ENCODE data around the gene TTLL6.
A peak's percentile ranks its signal among the peaks of the same experiment; 100 is the strongest.
"Not testable (repeated sequence)": the region's sequence is repeated elsewhere in the genome, so short reads cannot be mapped to it uniquely, and the experiment has no call there.

The TTLL6 gene

DNA sequence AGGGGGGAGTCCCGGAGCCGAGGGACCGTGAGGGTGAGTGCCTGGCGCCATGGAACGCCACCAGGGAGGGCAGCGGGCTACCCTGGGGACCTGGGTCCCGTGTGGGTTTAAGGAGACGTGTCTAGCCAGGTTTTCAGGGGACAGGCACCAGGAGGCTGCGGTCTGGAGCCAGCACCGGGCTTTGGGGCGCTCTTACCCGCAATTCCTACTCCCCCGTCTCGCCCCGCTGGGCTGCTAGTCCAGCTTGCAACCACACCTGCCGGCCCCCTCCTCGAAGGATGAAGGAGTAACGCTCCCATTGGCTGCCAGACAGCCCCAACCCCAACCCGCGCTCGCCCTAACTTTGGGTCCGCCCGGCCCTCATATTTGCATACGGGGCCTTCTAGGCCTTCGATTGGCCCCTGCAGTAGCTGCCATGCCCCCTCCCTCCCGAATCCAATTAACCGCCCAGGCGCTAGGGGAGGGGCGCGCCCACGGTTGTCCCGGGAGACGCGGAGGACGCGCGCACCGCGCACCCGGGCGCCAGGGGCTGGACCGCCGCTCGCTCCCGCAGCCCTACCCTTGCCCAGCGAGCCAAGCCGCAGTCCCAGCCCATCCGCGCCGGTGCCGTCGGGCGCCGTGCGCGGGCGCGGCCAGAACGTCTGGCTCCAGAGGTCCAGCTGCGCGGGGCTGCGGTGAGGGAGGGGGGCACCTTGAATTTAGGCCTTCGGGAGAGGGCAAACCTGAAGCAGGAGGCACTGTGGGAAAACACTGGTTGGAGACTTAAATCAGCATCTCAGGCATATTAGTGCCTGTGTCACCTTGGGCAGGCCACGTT is at the start of gene TTLL6:
TSS of gene TTLL6 (minus strand) at position 456 of the 817 bp plus-strand sequence. CDS start at position 299, 157 bp downstream.
- DNase-seq = peak; percentile 83

DNA sequence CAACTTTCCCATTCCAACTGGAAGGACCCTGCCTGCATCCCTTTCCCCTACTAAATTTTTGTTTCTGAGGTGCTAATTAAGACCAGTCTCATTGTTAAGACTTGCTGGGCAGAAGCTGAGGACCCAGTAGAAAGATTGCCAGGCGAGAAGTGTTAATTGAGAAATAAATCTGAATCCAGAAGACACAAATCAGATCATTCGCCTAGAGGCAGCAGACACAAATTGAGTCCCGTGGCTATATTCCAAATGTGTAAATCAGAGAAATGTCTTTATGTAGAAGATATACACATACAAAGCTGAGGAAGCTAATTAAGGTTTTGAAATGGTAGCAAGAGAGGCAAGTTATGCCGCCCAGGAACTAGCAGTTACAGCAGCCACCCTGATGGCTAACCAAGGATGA is 43.4 kb upstream of the TTLL6 start:
- no peak for DNase-seq

DNA sequence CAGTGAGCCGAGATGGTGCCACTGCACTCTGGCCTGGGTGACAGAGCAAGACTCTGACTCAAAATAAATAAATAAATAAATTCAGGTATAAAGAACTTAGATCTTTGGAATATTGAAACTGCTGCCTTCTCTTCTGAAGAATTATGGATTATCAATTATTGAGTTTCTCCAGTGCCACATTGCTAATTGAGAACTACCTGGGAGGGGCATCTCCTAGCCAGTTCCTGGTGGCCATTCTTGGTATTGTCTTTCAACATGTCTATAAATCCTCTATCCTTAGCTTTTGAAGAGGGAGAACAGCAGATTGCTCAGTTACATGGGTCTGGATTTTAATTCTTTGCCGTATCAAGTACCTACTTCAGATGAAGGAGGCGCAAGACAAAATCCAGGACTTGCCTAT is 43.0 kb upstream of the TTLL6 start:
- DNase-seq = no peak

DNA sequence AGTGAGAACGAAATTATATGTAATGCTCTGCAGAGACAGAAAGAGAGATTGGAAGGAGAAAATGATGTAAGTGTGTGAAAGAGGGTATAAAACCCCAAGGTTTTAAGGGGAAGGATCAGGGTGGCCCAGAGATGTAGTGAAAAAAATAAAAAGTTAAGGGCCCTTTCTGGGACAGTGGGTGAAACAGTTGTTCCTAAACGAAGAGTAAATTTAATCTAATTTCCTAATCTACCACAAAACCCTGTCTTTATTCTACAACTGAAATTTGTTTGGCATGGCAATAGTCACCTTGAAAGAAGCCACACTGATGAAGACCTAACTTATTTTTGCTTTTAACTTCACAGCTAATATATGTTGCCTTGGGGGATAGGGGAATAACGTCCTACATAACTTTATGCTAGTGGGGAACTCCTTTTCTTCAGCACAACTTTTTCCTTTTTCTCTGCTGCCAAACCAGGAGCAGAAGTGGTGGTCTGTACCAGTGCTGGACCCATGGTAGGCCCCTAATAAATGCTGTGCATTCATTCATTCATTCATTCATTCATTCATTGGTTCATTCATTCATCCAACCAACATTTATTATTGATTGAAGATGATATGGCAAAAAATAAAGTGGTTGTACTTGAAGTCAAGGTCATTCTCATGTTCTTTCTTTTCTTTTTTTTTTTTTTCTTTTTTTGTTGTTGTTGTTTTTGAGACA is 39.2 kb upstream of the TTLL6 start:
- DNase-seq = no peak

DNA sequence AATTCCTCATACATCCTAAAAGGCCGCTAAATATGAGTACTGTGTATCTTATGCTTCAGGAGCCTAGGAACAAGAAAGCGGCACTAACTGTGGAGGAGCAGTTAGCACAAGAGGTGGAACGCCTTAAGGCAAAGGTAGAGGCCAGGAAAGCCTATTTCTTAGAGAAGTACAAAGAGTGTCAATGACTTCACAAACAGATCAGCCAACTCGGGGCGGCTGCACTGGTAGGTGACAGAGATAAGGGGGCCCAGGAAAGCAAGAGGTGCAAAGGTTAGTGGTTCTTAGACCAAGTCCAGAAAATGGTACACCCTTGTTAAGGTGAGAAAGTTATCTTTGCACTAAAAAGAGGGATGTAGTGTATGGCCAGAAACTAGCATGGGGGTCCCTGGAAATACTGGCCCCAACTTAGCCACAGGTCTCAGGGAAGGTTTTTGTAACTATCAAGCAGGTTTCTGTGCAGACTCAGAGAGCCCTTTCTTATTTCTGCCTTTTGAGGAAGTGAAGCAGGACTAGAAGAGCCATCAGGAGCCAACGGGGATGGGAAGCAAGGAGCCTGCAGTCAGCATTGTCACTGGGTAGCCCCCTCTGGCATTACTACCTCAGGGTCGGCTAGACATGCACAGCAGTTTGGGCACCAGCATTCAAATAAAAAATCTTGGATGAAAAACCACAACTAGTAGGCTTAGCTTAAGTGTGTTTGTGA is 37.9 kb upstream of the TTLL6 start:
- no peak for DNase-seq

DNA sequence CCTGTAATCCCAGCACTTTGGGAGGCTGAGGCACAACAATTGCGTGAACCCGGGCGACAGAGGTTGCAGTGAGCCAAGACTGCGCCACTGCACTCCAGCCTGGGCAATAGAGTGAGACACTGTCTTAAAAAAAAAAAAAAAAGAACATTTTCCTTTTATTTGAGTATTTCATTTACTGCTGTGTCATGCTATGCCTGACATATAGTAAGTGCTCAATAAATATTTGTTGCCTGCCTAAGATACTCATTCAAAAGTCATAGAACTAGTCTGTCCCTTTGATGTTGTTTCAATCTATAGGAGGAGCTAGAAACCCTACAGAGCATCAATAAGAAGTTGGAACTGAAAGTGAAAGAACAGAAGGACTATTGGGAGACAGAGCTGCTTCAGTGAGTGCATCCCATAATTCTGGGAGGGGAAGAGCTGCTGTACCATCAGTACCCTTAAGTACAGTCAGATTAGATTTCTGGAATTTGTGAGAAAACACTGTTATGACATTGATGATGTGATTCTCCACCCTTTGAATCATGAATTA is 33.8 kb upstream of the TTLL6 start:
- DNase-seq = no peak

DNA sequence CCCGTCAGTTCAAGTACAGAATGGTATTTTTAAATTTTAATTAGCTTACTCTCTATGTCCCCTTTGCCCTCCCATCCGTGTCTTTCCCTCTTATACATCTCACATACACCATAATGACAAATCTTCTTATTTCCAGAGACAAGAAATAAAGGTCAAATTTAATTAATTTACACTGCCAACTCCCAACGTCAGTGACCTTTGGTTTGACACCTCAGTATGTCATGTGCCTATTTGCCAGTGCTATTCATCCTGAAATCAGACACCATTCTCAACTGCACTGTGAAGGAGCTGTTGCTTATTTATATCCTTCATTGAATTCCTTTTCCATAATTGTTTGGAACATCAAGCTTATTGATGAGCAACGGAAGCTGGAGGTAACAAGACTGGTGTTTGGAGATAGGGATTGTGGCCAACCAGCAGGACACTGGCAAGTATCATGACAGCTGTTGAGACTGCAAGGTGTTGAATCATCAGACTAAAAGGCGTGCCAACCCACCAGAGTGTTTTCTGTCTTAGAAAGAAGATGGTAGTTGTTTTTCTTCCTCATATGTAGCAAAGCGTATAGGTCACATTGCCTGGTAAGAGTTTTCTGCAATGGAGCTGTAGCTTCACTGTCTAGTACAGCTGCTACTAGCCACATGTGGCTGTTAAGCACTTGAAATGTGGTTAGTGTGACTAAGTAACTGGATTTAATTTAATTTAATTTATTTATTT is 26.3 kb upstream of the TTLL6 start:
- no peak for DNase-seq

DNA sequence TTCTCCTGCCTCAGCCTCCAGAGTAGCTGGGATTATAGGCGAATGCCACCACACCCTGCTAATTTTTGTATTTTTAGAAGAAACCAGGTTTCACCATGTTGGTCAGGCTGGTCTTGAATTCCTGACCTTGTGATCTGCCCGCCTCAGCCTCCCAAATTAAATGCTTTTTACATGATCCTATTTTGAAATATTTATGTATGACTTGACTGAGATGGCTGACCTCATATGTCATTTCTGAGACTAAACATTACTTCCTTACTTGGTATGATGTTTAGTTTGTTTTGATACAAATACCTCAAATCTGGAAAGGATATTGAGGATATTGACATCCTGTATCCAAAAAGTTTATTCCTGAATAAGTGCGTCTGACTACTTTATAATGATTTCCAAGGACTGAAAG is 25.7 kb upstream of the TTLL6 start:
- no peak for DNase-seq

DNA sequence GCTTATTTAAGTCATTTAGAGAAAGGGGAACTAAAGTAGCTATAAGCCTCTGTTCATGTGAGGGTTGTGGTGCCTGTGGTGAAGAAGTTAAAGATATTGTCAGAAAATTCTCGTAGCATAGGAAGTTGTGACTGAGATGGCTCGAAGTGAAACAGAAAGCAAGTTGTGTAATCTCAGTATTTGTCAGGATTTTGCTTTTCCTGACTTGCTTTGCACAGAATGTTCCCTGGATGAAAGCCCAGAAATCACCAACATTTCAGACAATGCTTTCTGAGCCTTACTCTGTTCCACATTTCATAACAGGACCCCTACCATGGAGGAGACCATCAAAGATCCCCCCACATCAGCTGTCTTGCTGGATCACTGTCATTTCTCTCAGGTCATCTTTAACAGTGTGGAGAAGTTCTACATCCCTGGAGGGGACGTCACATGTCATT is 24.4 kb upstream of the TTLL6 start:
- peak; percentile 36 for DNase-seq

DNA sequence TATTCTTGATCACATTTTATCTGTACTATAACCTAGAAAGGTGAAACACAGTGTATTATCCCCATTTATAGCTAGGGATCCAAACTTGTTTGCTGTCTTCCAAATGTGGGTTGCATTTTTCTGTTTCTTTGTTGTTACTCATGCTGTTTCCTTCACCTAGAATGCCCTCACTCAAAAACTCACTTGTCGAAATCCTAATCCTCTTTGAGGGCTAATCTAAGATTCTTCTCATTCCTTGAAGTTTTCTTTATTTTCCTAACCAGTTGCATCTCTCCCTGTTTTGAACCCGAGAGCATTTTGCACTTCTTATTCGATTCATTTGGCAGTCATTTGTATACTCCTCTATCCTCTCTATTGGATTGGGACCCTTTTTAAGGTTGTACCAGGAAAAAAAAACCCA is 23.4 kb upstream of the TTLL6 start:
- DNase-seq = no peak

DNA sequence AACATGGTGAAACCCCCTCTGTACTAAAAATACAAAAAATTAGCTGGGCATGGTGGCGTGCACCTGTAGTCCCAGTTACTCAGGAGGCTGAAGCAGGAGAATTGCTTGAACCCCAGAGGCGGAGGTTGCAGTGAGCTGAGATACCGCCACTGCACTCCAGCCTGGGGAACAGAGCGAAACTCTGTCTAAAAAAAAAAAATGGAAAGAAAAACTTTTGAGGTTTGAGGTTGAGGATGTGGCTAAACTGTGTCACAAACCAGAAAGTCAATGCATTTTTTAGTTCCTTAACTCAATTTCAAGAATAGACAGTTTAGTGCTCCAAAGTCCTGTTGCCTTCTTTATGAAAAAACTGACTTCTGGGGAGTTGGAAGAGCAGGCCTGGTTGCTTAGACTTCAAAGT is 20.4 kb upstream of the TTLL6 start:
- peak; percentile 13 for DNase-seq

DNA sequence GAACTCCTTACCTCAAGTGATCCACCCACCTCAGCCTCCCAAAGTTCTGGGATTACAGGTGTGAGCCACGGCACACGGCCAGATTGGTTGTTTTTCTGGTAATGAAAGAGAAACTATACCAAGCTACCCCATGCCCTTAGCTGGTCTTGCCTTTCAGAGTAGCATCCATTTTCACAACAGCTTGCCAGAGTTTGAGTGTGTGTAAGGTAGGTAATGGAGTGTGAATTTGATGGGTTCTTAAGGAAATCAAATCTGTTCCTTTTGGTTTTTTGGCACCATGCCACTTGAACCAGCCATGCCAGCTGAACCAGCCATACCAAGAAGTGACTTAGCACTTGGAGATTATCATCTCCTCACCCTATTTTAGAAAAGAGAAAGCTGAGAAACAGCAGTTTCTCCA is 18.9 kb upstream of the TTLL6 start:
- DNase-seq = peak; percentile 7

DNA sequence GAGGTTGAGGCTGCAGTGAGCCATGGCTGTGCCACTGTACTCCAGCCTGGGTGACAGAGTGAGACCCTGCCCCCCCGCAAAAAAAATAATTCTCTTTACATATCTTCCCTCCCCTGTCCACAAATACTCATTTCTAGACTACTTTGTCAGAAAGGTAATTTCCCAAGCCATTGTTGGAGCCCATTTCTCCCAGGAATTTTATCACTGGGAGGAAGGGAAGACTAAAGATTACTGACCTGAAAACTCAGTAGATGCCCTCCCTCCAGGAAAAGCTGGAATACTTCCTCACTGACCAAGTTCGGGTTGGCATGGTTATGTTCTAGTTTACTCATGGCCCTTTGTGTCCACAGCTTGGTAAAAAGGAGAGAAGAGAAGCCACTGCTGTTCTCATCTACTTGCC is 17.9 kb upstream of the TTLL6 start:
- DNase-seq = no peak

DNA sequence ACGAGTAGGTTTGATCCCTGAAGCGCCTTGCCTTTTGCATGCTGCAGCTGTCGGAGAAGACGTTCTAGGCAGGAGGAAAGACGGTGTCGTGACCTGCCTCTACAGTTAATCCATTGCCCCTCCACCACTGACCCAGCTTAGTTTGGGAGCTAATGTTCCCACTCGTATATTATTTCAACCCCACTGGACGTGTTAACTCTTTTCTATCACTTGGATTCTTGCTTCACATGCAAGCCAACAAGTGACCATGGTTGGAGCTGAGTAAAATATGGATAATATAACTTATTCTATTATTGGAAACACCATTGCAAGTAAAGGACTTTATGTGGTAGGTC is 14.5 kb upstream of the TTLL6 start:
- no peak for DNase-seq

DNA sequence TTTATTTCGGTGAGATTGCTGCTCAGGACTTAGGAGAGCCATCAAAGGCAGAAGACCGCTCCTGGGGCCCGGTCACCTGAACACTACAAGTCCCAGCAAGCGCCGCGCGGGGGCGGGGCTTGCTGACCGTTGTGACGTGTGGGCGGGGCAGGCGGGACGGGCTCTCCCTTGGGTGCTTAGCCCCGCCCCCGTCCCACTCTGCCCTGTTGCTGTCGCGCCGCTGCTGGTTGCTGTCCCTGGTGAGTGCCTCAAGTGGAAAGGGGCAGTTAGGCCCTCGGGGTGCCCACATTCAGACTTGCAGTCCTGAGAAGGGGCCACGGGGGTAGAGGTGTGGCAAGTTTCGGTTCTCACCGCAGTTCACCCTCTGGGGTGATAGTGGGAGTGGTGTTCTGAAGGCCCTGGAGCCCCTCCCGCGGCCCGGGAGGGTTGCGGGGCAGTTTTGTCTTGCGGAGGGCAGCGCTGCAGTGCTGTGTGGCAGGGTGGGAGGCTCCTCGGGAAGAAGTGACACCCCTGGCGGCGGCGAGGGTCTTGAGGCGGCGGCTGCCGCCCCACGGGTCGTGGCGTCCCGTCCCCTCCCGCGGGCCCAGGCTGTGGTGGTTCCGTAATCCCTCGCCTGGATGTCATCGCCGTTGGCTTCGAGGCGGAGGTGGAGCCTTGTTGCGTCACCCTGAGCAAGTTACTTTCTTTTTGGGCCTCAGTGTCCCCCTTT is 14.0 kb upstream of the TTLL6 start, which contains the start of gene CALCOCO2:
TSS of gene CALCOCO2 (plus strand) at position 196 of the 709 bp plus-strand sequence. CDS start 10,673 bp downstream, outside the sequence.
- DNase-seq = peak; percentile 95

DNA sequence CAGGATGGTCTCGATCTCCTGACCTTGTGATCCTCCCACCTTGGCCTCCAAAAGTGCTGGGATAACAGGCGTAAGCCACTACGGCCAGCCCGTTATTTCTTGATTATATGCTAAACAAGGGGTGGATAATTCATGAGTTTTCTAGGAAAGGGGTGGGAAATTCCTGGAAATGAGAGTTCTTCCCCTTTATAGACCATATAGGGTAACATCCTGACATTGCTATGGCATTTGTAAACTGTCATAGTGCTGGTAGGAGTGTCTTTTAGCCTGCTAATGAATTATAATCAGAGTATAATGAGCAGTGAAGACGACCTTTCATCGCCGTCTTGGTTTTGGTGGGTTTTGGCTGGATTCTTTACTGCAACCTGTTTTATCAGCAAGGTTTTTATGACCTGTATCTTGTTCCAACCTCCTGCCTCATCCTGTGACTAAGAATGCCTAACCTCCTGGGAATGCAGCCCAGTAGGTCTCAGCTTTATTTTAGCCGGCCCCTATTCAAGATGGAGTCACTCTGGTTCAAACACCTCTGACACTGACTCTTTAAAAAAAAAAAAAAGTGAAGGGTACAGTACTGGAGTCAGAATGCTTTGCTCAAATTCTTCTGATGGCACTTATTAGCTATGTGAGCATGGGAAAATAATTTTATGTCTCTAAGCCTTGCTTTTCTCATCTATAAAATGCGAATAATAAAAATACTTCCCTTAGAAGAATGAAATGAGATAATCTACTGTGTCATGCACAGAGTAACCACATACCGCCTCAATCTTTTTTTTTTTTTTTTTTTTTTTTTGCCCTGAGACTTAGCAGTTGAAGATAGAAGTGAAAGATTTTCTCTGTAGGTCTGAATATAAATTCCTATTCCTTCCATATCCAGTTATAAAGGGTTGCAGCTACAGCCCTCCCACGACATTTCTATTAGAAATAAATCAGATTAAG is 8.7 kb upstream of the TTLL6 start:
- DNase-seq = no peak

DNA sequence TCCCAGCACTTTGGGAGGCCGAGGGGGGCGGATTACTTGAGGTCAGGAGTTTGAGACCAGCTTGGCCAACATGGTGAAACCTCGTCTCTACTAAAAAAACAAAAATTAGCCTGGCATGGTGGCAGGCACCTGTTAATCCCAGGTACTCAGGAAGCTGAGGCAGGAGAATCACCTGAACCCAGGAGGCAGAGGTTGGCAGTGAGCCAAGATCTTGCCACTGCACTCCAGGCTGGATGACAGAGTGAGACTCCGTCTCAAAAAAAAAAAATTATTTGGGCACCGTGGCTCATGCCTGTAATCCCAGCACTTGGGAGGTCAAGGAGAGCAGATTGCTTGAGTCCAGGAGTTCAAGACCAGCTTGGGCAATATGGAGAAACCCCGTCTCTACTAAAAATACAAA is 3.9 kb upstream of the TTLL6 start:
- DNase-seq = not testable (repeated sequence)

DNA sequence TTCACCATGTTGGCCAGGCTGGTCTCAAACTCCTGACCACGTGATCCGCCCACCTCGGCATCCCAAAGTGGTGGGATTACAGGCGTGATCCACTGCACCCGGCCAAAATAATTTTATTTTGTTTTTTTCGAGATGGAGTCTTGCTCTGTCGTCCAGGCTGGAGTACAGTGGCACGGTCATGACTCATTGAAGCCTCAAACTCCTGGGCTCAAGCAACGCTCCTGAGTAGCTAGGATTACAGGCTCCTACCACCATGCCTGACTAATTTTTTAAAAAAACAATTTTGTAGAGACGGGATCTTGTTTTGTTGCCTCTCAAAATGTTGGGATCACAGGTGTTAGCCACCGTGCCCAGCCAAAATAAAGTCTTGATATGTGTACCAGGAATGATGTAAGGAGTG is 2.4 kb upstream of the TTLL6 start:
- DNase-seq = no peak

DNA sequence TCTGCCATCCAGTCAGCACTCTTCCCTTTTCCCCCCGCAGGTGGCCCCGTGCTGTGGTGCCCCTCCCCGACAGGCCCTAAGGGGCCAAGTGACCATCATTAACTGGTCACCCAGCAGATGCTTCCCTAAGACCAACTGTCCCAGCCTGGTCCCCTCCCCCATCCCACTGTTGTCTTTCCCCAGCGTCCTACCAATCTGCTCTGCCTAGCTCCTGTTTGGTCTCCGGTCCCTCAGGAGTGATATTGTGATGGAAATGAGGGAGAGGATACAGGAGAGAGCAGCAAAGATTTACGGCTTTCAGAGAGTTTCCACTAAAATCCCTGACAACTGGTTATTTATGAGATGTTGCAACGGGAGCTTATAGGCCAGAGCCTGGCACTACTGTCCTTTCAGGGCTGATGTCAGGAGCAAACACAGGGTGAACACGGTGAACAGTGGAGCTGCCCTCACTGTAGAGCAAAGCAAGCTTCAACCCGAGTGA is 1.4 kb upstream of the TTLL6 start:
- no peak for DNase-seq

DNA sequence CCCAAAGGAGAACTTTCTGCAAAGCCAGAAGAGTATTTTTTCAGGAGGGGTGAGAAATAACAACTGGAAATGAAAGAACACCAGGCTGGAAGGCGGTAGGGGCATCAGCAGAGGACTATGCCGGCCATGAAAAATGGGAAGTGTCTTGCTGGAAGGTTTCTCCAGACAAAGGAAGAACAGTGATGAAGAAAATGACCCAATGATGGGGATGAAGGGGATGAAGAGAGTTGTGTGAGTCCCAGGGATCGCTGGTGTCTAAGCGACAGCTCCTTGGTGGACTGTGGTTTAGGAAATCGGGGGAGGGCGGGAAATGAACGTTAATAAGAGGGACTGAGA is 623 bp downstream of the TTLL6 start:
- no peak for DNase-seq

DNA sequence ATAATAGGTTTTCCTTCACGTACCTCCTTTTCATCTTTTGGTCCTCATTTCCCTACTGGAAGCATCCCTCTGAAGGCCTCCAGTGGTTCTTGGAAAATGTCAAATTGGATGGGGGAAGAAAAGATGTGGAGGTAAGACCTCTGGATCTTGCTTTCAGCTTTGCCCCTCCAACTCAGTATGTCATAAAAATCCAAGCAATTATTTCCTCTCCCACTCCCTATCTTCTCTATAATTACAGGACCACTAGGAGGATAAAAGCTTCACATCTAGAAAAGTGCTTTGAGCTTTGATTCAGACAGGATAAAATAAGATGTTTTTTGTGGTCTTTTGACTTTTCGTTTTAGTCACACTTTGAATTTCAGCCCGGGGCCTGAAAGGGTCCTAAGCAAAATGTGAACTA is 1.7 kb downstream of the TTLL6 start:
- no peak for DNase-seq
